ENCODE measurements around the gene KLF6. TPM values are rescaled to one million over a fixed set of nuclear protein-coding genes. Genes with fewer than 3 reads are reported as not detected.

KLF6 gene
- total RNA-seq, 4 donors from 2014 or later, result 92.5 to 180 (median 145) TPM

GRCh38 chr10:3746634-3747033, 38.4 kb downstream of the KLF6 start:
- Histone ChIP-seq H3K4me3 (no peak overlapping the region), H3K27me3 (no peaks in the 10 kb centered on the region), H3K36me3 (no peaks in the 10 kb centered on the region), H3K27ac (no peak overlapping the region), H3K4me1 (peaks cover 0 to 12% (median 0%) of the 10 kb centered on the region in 4 donors), H3K9me3 (no peaks in the 10 kb centered on the region)
- no peak for DNase-seq
- TF ChIP-seq POLR2A (IDR thresholded peaks at IDR 0.05), result no peak
- TF ChIP-seq CTCF (IDR thresholded peaks at IDR 0.05), result no peak

GRCh38 chr10:3745521-3745920, 39.5 kb downstream of the KLF6 start:
- Histone ChIP-seq H3K27me3 (no peaks in the 10 kb centered on the region), H3K9me3 (no peaks in the 10 kb centered on the region), H3K27ac (no peak overlapping the region), H3K4me1 (peaks cover 0 to 7% (median 0%) of the 10 kb centered on the region in 4 donors), H3K4me3 (no peak overlapping the region), H3K36me3 (no peaks in the 10 kb centered on the region)
- DNase-seq, result no peak
- no peak for TF ChIP-seq POLR2A (IDR thresholded peaks at IDR 0.05)
- no peak for TF ChIP-seq CTCF (IDR thresholded peaks at IDR 0.05)

GRCh38 chr10:3741688-3742461, 43.1 kb downstream of the KLF6 start:
- no peak for DNase-seq
- no peaks in the 10 kb centered on the region for H3K4me1 ChIP-seq
- no peaks in the 10 kb centered on the region for H3K9me3 ChIP-seq
- H3K27ac ChIP-seq, result peak overlapping the region; percentile 33 to 71 (median 48)
- H3K4me3 ChIP-seq, result peak overlapping the region in 1 of 4 donors; percentile 2
- no peaks in the 10 kb centered on the region for H3K27me3 ChIP-seq
- TF ChIP-seq POLR2A (IDR thresholded peaks at IDR 0.05), result no peak
- TF ChIP-seq CTCF (IDR thresholded peaks at IDR 0.05), result no peak
- no peaks in the 10 kb centered on the region for H3K36me3 ChIP-seq

- TF ChIP-seq CTCF (IDR thresholded peaks at IDR 0.05) (no peak), POLR2A (IDR thresholded peaks at IDR 0.05) (no peak)
- Histone ChIP-seq H3K9me3 (no peaks in the 10 kb centered on the region), H3K4me3 (no peak overlapping the region), H3K36me3 (no peaks in the 10 kb centered on the region), H3K4me1 (no peaks in the 10 kb centered on the region), H3K27ac (no peak overlapping the region), H3K27me3 (no peaks in the 10 kb centered on the region)
- no peak for DNase-seq
Measured at GRCh38 chr10:3740157-3740871, 44.7 kb downstream of the KLF6 start.

GRCh38 chr10:3738855-3739350, 46.1 kb downstream of the KLF6 start:
- no peak for TF ChIP-seq CTCF (IDR thresholded peaks at IDR 0.05)
- no peak for TF ChIP-seq POLR2A (IDR thresholded peaks at IDR 0.05)
- DNase-seq, result no peak
- Histone ChIP-seq H3K27me3 (no peaks in the 10 kb centered on the region), H3K36me3 (no peaks in the 10 kb centered on the region), H3K27ac (no peak overlapping the region), H3K4me1 (no peaks in the 10 kb centered on the region), H3K4me3 (no peak overlapping the region), H3K9me3 (no peaks in the 10 kb centered on the region)

All from Peyer's patch (tissue), 4 donors.